GM12801 (cell line): ENCODE measurements around the gene ZC3H13.

Experiments used
- TF ChIP-seq, protein P1 (sequence below): IDR thresholded peaks from one replicate; pipeline ENCODE4 v1.5.1; 2011; ENCODE audit warnings: control low read depth; ENCODE audit not compliant: insufficient read length; ENCODE audit errors: extremely low read depth

The ZC3H13 gene

GRCh38 chr13:45917019-45917418 is 135.5 kb downstream of the ZC3H13 start:
- TF ChIP-seq, protein P1, sequence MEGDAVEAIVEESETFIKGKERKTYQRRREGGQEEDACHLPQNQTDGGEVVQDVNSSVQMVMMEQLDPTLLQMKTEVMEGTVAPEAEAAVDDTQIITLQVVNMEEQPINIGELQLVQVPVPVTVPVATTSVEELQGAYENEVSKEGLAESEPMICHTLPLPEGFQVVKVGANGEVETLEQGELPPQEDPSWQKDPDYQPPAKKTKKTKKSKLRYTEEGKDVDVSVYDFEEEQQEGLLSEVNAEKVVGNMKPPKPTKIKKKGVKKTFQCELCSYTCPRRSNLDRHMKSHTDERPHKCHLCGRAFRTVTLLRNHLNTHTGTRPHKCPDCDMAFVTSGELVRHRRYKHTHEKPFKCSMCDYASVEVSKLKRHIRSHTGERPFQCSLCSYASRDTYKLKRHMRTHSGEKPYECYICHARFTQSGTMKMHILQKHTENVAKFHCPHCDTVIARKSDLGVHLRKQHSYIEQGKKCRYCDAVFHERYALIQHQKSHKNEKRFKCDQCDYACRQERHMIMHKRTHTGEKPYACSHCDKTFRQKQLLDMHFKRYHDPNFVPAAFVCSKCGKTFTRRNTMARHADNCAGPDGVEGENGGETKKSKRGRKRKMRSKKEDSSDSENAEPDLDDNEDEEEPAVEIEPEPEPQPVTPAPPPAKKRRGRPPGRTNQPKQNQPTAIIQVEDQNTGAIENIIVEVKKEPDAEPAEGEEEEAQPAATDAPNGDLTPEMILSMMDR, result no peak

DNA sequence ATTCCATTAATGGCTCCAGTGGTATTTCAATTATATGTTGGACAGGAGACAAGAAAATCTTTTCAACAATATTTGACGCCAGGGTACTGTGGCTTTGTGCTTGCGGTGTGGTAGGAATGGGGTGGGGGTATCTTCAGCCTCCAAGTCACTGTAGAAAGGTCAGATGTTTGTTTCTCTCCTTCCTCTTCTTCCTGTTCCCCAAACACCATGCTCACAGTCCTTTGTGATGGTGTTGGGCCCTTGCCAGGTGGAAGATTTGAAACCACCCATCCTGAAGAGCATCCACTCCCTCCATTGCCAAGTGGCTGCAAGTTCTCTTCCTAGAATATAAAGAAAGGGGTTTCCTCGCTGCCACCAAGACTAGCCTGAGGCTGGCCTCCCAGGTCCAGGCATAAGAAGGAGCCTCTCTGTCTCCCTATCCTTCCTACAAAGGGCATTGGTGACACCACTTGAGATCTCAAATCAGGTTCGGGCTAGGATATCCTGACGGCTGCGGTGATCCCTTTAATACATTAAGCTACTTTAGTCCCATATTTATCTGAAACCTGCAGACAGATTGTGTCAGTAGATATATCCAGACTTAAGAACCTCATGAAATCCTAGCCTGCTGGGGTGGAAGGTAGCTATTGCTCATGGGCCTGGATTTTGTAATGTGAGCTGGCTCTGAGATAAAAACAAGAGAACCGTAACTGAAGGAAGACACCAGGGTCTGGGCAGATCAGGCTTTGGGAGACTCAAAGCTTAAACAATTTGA is 136.7 kb downstream of the ZC3H13 start:
- TF ChIP-seq, protein P1, result no peak

DNA sequence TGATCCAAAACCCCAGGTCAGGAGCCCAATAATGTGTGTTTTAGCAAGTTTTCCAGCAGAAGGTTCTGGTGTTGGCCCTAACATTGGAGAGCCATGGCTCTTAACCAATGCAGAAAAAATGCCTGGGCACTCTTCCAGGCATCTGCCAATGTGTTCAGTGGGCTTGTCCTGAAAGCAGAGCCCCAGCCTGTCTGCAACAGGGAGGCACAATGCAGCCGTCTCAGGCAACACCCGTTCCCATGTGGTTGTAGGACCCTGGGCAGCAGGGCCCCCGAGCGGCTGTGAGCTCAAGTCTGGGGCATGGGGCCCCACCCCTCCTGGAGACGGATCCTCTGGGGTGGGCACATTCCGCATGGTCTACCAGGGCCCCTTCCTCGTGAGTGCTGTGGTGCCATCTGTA is 142.9 kb downstream of the ZC3H13 start:
- TF ChIP-seq, protein P1, result no peak

DNA sequence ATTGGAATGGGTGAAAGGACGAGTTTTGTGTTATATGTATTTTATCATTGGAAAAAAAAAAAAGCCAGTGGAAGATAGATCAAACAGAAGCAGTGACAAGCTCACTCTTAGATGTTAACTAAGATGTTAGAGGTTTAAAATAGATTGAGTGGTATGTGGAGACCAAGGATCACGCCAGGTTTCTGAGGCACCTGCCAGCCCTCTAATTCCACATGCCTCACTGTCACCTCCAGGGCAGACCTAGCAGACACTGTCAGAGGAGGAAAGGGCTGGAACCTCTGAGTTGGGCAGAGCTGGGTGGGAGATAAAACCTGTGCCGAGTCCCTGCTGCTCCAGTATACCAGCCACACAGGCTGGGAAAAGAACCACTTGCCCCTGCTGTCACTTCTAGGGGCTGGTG is 143.5 kb downstream of the ZC3H13 start:
- TF ChIP-seq, protein P1, result no peak

DNA sequence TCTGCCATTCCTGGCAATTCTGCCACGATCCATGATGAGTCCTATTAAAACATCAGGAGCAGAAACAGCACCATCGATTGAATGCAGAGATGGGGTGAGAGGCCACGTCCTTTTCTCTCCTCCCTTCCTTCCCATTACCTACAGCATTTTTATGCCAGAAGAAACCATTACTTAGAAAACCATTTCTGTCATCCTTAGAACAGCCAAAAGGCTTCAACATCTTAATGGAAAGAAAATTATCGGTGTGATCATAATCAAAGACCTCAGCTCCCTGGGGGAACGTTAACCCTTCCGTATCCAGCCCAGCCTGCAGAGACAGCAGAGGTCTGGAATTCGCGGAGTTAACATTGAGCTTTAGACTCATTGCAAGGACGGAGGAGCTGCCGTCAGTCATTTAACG is 145.0 kb downstream of the ZC3H13 start:
- TF ChIP-seq, protein P1, result no peak
